Measurements from ENCODE around the gene NPAT.
A peak's percentile ranks its signal among the peaks of the same experiment; 100 is the strongest.
"Not testable (repeated sequence)": the region's sequence is repeated elsewhere in the genome, so short reads cannot be mapped to it uniquely, and the experiment has no call there.

NPAT gene

GRCh38 chr11:108125096-108125495, 97.3 kb downstream of the NPAT start:
- no peak overlapping the region for H2AFZ ChIP-seq (ENCODE audit: low read length, unreplicated experiment)
- peaks cover 20% of the 10 kb centered on the region for H3K4me1 ChIP-seq (ENCODE audit: control insufficient read depth, insufficient read depth, low read length, unreplicated experiment)
- H3K4me3 ChIP-seq (ENCODE audit: low read depth, low read length): no peak overlapping the region
- H3K36me3 ChIP-seq (ENCODE audit: insufficient read depth, low read length): no peaks in the 10 kb centered on the region
- no peak overlapping the region for H3K27ac ChIP-seq (ENCODE audit: low read depth, low read length)
- peaks cover 49% of the 10 kb centered on the region for H3K79me2 ChIP-seq (ENCODE audit: control insufficient read depth, insufficient read depth, low read length, unreplicated experiment)
- no peaks in the 10 kb centered on the region for H3K27me3 ChIP-seq (ENCODE audit: insufficient read depth, low read length)

- H3K4me1 ChIP-seq (ENCODE audit: control insufficient read depth, insufficient read depth, low read length, unreplicated experiment): peaks cover 20% of the 10 kb centered on the region
- H3K79me2 ChIP-seq (ENCODE audit: control insufficient read depth, insufficient read depth, low read length, unreplicated experiment): peaks cover 39% of the 10 kb centered on the region
- H3K4me3 ChIP-seq (ENCODE audit: low read depth, low read length): peak overlapping the region; percentile 87
- H3K27me3 ChIP-seq (ENCODE audit: insufficient read depth, low read length): no peaks in the 10 kb centered on the region
- H3K36me3 ChIP-seq (ENCODE audit: insufficient read depth, low read length): no peaks in the 10 kb centered on the region
- peak overlapping the region; percentile 58 for H2AFZ ChIP-seq (ENCODE audit: low read length, unreplicated experiment)
- H3K27ac ChIP-seq (ENCODE audit: low read depth, low read length): peak overlapping the region; percentile 57; the same call in 1 of the 2 replicates
These were observed 100.2 kb downstream of the NPAT start for GRCh38 chr11:108122166-108122628.

- H3K27me3 ChIP-seq (ENCODE audit: insufficient read depth, low read length): no peaks in the 10 kb centered on the region
- H3K4me3 ChIP-seq (ENCODE audit: low read depth, low read length): peak within 1 kb of the TSS; percentile 87
- H2AFZ ChIP-seq (ENCODE audit: low read length, unreplicated experiment): peak within 1 kb of the TSS; percentile 70
- H3K79me2 ChIP-seq (ENCODE audit: control insufficient read depth, insufficient read depth, low read length, unreplicated experiment): peaks cover 38% of the 10 kb centered on the region
- H3K4me1 ChIP-seq (ENCODE audit: control insufficient read depth, insufficient read depth, low read length, unreplicated experiment): peaks cover 20% of the 10 kb centered on the region
- H3K27ac ChIP-seq (ENCODE audit: low read depth, low read length): peak within 1 kb of the TSS; percentile 57
- no peaks in the 10 kb centered on the region for H3K36me3 ChIP-seq (ENCODE audit: insufficient read depth, low read length)
These were observed 100.9 kb downstream of the NPAT start, which contains the start of gene ACAT1 for GRCh38 chr11:108121274-108122155. TSS of gene ACAT1 (plus strand) at chr11:108121567. CDS start at chr11:108121607, 40 bp downstream.

GRCh38 chr11:108120936-108121273, 101.5 kb downstream of the NPAT start:
- not testable (repeated sequence) for H3K36me3 ChIP-seq (ENCODE audit: insufficient read depth, low read length); H3K27ac ChIP-seq (ENCODE audit: low read depth, low read length)
- peaks cover 20% of the 10 kb centered on the region for H3K4me1 ChIP-seq (ENCODE audit: control insufficient read depth, insufficient read depth, low read length, unreplicated experiment)

GRCh38 chr11:108117746-108118371, 104.6 kb downstream of the NPAT start:
- Histone ChIP-seq H3K4me3 (ENCODE audit: low read depth, low read length) (no peak overlapping the region), H3K27me3 (ENCODE audit: insufficient read depth, low read length) (no peaks in the 10 kb centered on the region), H2AFZ (ENCODE audit: low read length, unreplicated experiment) (no peak overlapping the region), H3K27ac (ENCODE audit: low read depth, low read length) (no peak overlapping the region), H3K79me2 (ENCODE audit: control insufficient read depth, insufficient read depth, low read length, unreplicated experiment) (peaks cover 7% of the 10 kb centered on the region), H3K4me1 (ENCODE audit: control insufficient read depth, insufficient read depth, low read length, unreplicated experiment) (peaks cover 14% of the 10 kb centered on the region), H3K36me3 (ENCODE audit: insufficient read depth, low read length) (no peaks in the 10 kb centered on the region)

More at GRCh38 chr11:108120936-108121273, 101.5 kb downstream of the NPAT start:
- H3K27me3 ChIP-seq (ENCODE audit: insufficient read depth, low read length): not testable (repeated sequence)
- H3K4me3 ChIP-seq (ENCODE audit: low read depth, low read length): peak overlapping the region; percentile 87
- peaks cover 33% of the 10 kb centered on the region for H3K79me2 ChIP-seq (ENCODE audit: control insufficient read depth, insufficient read depth, low read length, unreplicated experiment)
- H2AFZ ChIP-seq (ENCODE audit: low read length, unreplicated experiment): peak overlapping the region; percentile 70

- Histone ChIP-seq H3K4me1 (ENCODE audit: control insufficient read depth, insufficient read depth, low read length, unreplicated experiment) (peaks cover 7% of the 10 kb centered on the region), H3K4me3 (ENCODE audit: low read depth, low read length) (no peak overlapping the region), H3K79me2 (ENCODE audit: control insufficient read depth, insufficient read depth, low read length, unreplicated experiment) (no peaks in the 10 kb centered on the region), H3K36me3 (ENCODE audit: insufficient read depth, low read length) (no peaks in the 10 kb centered on the region), H2AFZ (ENCODE audit: low read length, unreplicated experiment) (no peak overlapping the region), H3K27ac (ENCODE audit: low read depth, low read length) (peak overlapping the region; percentile 48), H3K27me3 (ENCODE audit: insufficient read depth, low read length) (no peaks in the 10 kb centered on the region)
These were observed 106.8 kb downstream of the NPAT start for GRCh38 chr11:108115500-108116140.

- Histone ChIP-seq H2AFZ (ENCODE audit: low read length, unreplicated experiment) (no peak overlapping the region), H3K27me3 (ENCODE audit: insufficient read depth, low read length) (no peaks in the 10 kb centered on the region), H3K36me3 (ENCODE audit: insufficient read depth, low read length) (no peaks in the 10 kb centered on the region), H3K27ac (ENCODE audit: low read depth, low read length) (no peak overlapping the region), H3K4me1 (ENCODE audit: control insufficient read depth, insufficient read depth, low read length, unreplicated experiment) (peaks cover 7% of the 10 kb centered on the region), H3K79me2 (ENCODE audit: control insufficient read depth, insufficient read depth, low read length, unreplicated experiment) (no peaks in the 10 kb centered on the region), H3K4me3 (ENCODE audit: low read depth, low read length) (no peak overlapping the region)
These were observed 110.4 kb downstream of the NPAT start for GRCh38 chr11:108112057-108112456.

GRCh38 chr11:108111126-108111525, 111.3 kb downstream of the NPAT start:
- Histone ChIP-seq H3K27me3 (ENCODE audit: insufficient read depth, low read length) (no peaks in the 10 kb centered on the region), H2AFZ (ENCODE audit: low read length, unreplicated experiment) (no peak overlapping the region), H3K4me1 (ENCODE audit: control insufficient read depth, insufficient read depth, low read length, unreplicated experiment) (peaks cover 7% of the 10 kb centered on the region), H3K27ac (ENCODE audit: low read depth, low read length) (no peak overlapping the region), H3K79me2 (ENCODE audit: control insufficient read depth, insufficient read depth, low read length, unreplicated experiment) (no peaks in the 10 kb centered on the region), H3K36me3 (ENCODE audit: insufficient read depth, low read length) (no peaks in the 10 kb centered on the region), H3K4me3 (ENCODE audit: low read depth, low read length) (no peak overlapping the region)

All from ACC112 (cell line).